Neural crest cell (in vitro differentiated cells): ENCODE data around the gene SCAF8. TPM values are rescaled to one million over a fixed set of nuclear protein-coding genes. Genes with fewer than 3 reads are reported as not detected.

Experiments used
- DNase-seq: peaks from one replicate; pipeline ENCODE4 v3.0.0; 2021; ENCODE audit warnings: low read depth, mixed read lengths, low spot score
- H3K27ac Mint-ChIP-seq: one replicate; pipeline ENCODE4 v1.8.0; 2021; ENCODE audit warnings: mild to moderate bottlenecking, mixed read lengths; ENCODE audit not compliant: unreplicated experiment
- H3K27me3 Mint-ChIP-seq: 2 replicates; pipeline ENCODE4 v1.8.0; 2021; ENCODE audit warnings: low read depth, mild to moderate bottlenecking, mixed read lengths
- H3K36me3 Mint-ChIP-seq: 2 replicates; pipeline ENCODE4 v1.8.0; 2021; ENCODE audit warnings: low read depth, mild to moderate bottlenecking, mixed read lengths
- H3K4me1 Mint-ChIP-seq: 2 replicates; pipeline ENCODE4 v1.8.0; 2021; ENCODE audit warnings: mixed read lengths
- H3K4me3 Mint-ChIP-seq: one replicate; pipeline ENCODE4 v1.8.0; 2021; ENCODE audit warnings: mild to moderate bottlenecking, mixed read lengths
- H3K9me3 Mint-ChIP-seq: 2 replicates; pipeline ENCODE4 v1.8.0; 2021; ENCODE audit warnings: mixed read lengths
- total RNA-seq: library from RNA; stranded (reverse); gene quantifications from 2 replicates; pipeline ENCODE4 v1.2.1, GENCODE V29; 2021
- TF ChIP-seq, protein P1 (sequence below): fragments of 200-600 bp; sonication (generic); conservative IDR thresholded peaks from 2 replicates; pipeline ENCODE4 v1.5.0; 2021; ENCODE audit warnings: antibody characterized with exemption, mild to moderate bottlenecking

The SCAF8 gene
- total RNA-seq, 1 donor from 2014 or later: 63.6 TPM

DNA sequence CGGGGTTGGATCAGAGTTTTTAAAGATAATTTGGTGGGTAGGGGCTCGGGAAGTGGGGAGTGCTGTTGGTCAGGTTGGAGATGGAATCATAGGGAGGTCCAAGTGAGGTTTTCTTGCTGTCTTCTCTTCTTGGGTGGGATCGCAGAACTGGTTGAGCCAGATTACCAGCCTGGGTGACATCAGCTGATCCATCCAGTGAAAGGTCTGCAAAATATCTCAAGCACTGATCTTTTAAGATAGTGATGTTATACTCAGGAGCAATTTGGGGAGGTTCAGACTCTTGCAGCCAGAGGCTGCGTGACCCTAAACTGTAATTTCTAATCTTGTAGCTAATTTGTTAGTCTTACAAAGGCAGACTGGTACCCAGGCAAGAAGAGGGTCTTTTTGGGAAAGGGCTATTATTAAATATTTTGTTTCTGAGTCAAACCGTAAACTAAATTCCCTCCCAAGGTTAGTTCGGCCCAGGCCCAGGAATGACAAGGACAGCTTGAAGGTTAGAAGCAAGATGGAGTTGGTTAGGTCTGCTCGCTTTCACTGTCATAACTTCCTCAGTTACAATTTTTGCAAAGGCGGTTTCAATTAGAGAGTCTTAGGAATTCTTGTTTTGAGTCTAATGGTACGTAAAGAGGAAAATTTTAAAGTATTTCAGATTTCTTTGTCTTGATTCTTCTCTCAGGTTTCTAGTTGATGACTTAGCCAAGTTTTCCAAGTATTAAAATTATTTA, 53.1 kb downstream of the SCAF8 start:
- H3K9me3 Mint-ChIP-seq: no peaks in the 10 kb centered on the region
- no peak overlapping the region for H3K4me3 Mint-ChIP-seq

DNA sequence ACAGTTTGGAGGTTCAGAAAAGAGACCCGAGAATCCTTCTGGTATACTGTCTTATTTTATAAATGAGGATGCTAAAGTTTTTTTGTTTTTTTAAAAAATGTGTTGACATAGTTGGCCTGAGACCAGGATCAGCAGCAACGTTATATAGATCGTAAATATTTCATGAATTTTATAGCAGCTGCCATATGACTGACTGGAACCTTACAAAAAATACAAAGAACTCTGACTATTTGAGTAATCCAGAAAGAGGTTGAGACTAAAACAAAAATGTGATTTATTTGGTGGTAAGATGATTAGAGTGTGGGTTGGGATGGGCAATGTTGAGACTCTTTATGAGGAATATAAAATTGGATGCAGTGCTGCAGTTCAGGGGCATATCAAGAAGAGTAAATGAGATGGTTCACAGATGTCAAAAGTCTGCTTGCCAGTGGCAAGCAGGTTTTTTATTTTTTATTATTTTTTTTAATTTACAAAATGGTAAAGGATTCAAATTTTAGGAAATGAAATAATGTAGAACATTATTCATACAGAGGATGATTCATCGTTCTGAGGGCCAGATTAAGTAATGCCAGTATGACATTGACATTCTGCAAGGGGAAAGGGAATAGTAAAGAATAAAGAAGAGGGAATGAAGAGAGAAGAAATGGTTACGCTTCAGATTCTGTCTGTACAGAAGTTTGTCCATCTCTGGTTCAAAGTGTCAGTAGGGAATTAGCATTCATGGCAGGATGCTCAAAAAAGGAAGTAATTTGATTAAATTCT, 58.5 kb downstream of the SCAF8 start:
- no peak for DNase-seq
- H3K27ac Mint-ChIP-seq: no peak overlapping the region
- TF ChIP-seq, protein P1, sequence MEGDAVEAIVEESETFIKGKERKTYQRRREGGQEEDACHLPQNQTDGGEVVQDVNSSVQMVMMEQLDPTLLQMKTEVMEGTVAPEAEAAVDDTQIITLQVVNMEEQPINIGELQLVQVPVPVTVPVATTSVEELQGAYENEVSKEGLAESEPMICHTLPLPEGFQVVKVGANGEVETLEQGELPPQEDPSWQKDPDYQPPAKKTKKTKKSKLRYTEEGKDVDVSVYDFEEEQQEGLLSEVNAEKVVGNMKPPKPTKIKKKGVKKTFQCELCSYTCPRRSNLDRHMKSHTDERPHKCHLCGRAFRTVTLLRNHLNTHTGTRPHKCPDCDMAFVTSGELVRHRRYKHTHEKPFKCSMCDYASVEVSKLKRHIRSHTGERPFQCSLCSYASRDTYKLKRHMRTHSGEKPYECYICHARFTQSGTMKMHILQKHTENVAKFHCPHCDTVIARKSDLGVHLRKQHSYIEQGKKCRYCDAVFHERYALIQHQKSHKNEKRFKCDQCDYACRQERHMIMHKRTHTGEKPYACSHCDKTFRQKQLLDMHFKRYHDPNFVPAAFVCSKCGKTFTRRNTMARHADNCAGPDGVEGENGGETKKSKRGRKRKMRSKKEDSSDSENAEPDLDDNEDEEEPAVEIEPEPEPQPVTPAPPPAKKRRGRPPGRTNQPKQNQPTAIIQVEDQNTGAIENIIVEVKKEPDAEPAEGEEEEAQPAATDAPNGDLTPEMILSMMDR: no peak
- H3K4me3 Mint-ChIP-seq: no peak overlapping the region
- H3K27me3 Mint-ChIP-seq: no peaks in the 10 kb centered on the region
- H3K4me1 Mint-ChIP-seq: peaks cover 4% of the 10 kb centered on the region
- H3K9me3 Mint-ChIP-seq: no peaks in the 10 kb centered on the region
- H3K36me3 Mint-ChIP-seq: peaks cover 17% of the 10 kb centered on the region

More for the DNA sequence above, 53.1 kb downstream of the SCAF8 start:
- Mint-ChIP-seq H3K27me3 (no peaks in the 10 kb centered on the region), H3K36me3 (peaks cover 17% of the 10 kb centered on the region), H3K27ac (no peak overlapping the region), H3K4me1 (peaks cover 4% of the 10 kb centered on the region)
- TF ChIP-seq, protein P1: no peak
- no peak for DNase-seq

DNA sequence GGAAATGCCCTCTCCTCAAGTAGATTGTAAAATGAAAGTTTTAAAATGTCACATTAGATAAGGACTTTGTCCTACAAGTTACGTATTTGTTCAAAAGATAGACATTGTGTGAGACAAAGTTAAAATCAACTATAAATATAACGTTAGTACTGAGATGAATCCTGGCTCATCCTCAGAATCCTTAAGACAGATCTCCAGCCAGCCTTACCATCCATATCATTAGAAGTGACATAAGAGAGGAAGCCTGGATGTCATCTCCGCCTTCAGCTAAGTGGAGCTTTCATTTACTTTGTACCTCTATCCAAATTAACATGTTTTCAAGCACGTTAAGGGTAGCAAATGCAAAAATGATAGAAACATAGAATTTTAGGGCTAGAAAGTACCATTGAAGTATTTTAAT, 59.1 kb downstream of the SCAF8 start:
- Mint-ChIP-seq H3K4me1 (peaks cover 4% of the 10 kb centered on the region), H3K27me3 (no peaks in the 10 kb centered on the region), H3K36me3 (peaks cover 18% of the 10 kb centered on the region), H3K9me3 (no peaks in the 10 kb centered on the region), H3K27ac (no peak overlapping the region), H3K4me3 (no peak overlapping the region)
- no peak for DNase-seq
- TF ChIP-seq, protein P1: no peak

DNA sequence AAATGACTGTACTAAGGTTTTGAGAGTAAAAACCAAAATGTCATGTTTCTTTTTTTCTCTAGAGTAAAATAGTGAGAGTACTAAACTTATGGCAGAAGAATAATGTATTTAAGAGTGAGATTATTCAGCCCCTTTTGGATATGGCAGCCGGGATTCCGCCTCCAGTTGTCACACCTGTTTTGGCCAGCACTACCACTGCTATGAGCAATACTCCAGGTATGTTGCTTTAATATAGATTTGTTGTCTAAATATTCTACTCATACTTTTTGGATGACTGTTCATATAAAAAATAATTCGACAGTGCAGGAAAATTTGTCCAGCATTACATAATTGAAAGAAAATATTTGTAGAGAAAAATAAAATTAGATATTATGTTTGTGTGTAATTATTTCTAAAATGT, 59.5 kb downstream of the SCAF8 start:
- no peak overlapping the region for H3K27ac Mint-ChIP-seq
- H3K9me3 Mint-ChIP-seq: no peaks in the 10 kb centered on the region
- H3K4me3 Mint-ChIP-seq: no peak overlapping the region
- peaks cover 18% of the 10 kb centered on the region for H3K36me3 Mint-ChIP-seq
- H3K27me3 Mint-ChIP-seq: no peaks in the 10 kb centered on the region
- no peak for DNase-seq
- TF ChIP-seq, protein P1: no peak
- H3K4me1 Mint-ChIP-seq: peaks cover 4% of the 10 kb centered on the region

DNA sequence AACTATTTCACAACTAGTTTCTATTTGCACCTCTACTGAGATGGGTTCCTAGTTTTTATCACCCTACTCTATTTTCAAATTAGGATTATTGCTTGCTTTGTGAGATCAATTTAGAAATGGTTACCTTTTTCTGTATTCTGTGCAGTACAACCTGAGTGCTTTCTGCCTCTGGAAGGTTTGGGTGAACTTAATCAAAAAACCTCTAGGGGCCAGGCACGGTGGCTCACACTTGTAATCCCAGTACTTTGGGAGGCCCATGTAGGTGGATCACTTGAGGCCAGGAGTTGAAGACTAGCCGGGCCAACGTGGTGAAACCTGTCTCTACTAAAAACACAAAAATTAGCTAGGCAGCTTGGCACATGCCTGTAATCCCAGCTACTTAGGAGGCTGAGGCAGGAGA, 63.3 kb downstream of the SCAF8 start:
- Mint-ChIP-seq H3K27me3 (no peaks in the 10 kb centered on the region), H3K4me1 (no peaks in the 10 kb centered on the region), H3K36me3 (peaks cover 17% of the 10 kb centered on the region), H3K4me3 (no peak overlapping the region), H3K27ac (no peak overlapping the region), H3K9me3 (no peaks in the 10 kb centered on the region)
- no peak for DNase-seq
- TF ChIP-seq, protein P1: no peak
